Measurements from ENCODE around the gene COL5A1.

DNA sequence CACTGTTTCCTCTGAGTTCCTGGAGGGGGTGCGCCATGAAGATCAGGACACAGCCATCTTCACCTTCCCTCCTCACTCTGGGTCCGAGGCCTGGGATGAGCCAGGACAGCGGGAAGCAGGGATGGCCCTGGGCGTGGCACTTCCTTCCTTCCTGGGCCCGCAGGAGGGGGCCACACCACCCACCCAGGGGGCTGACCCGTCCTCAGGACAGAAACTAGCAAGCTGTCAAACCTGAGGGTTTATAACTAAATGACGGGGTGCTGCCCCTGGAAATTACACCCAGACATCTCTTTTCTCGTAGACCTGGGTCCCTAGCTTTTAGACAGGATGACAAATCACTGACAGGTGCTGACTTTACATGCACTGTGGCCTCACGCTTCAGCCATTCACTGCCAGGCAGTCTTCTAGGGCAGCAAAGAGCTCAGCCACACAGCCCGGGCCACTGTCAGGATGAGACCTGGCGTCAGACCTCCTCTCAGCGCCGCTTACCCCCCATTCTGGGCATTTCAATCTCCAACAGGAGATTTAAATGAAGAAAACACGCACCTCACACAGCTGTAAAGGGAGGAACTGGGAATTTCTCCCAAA, 247.1 kb downstream of the COL5A1 start:
- TF ChIP-seq, protein P1, sequence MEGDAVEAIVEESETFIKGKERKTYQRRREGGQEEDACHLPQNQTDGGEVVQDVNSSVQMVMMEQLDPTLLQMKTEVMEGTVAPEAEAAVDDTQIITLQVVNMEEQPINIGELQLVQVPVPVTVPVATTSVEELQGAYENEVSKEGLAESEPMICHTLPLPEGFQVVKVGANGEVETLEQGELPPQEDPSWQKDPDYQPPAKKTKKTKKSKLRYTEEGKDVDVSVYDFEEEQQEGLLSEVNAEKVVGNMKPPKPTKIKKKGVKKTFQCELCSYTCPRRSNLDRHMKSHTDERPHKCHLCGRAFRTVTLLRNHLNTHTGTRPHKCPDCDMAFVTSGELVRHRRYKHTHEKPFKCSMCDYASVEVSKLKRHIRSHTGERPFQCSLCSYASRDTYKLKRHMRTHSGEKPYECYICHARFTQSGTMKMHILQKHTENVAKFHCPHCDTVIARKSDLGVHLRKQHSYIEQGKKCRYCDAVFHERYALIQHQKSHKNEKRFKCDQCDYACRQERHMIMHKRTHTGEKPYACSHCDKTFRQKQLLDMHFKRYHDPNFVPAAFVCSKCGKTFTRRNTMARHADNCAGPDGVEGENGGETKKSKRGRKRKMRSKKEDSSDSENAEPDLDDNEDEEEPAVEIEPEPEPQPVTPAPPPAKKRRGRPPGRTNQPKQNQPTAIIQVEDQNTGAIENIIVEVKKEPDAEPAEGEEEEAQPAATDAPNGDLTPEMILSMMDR (IDR thresholded peaks at IDR 0.05): no peak
- TF ChIP-seq EZH2 (IDR thresholded peaks at IDR 0.05): no peak
- no peak for TF ChIP-seq EZH2phosphoT487 (IDR thresholded peaks at IDR 0.05)
